Thoracic aorta (tissue), 2 donors: ENCODE results near the gene ITGBL1. TPM values are rescaled to one million over a fixed set of nuclear protein-coding genes. Genes with fewer than 3 reads are reported as not detected.

ENCODE experiments used
- ATAC-seq: fragments of 150-250 bp; one replicate; pipeline ENCODE4 v1.8.0; 2017; ENCODE audit warnings: low read depth; ENCODE audit not compliant: insufficient number of reproducible peaks, low FRiP score
- DNase-seq: peaks from one replicate; pipeline ENCODE4 v3.0.0-alpha.2; 2020; ENCODE audit warnings: low spot score
- H3K27ac ChIP-seq, 2 donors: fragments of 200-600 bp; sonication (generic); 1 replicate in 1 of 2; 2 replicates in 1 of 2; pipeline ENCODE4 v1.5.1; 2016; ENCODE audit warnings: mild to moderate bottlenecking in 2 of 2, moderate library complexity in 2 of 2
- H3K27me3 ChIP-seq: fragments of 200-600 bp; sonication (generic); replicated peaks from 2 replicates; pipeline ENCODE4 v1.6.0; 2016; ENCODE audit warnings: mild to moderate bottlenecking; ENCODE audit not compliant: insufficient read depth
- H3K36me3 ChIP-seq: fragments of 200-600 bp; sonication (generic); one replicate; pipeline ENCODE4 v1.5.1; 2016
- H3K4me1 ChIP-seq, 2 donors: fragments of 200-600 bp; sonication (generic); 1 replicate in 1 of 2; 2 replicates in 1 of 2; pipeline versions ENCODE4 v1.5.1 to v1.6.0; 2016; ENCODE audit warnings: low read depth in 2 of 2, mild to moderate bottlenecking in 1 of 2; ENCODE audit not compliant: control insufficient read depth in 1 of 2
- H3K4me3 ChIP-seq: fragments of 200-600 bp; sonication (generic); 2 replicates; pipeline ENCODE4 v1.5.1; 2016; ENCODE audit warnings: mild to moderate bottlenecking
- H3K9me3 ChIP-seq: fragments of 200-600 bp; sonication (generic); 2 replicates; pipeline ENCODE4 v1.5.1; 2016
- total RNA-seq, 2 donors: library from RNA; depleted of rRNA; stranded (reverse); fragments of >200 nt; gene quantifications; one replicate each; pipeline versions ENCODE4 v1.1.0 to v1.2.3, GENCODE V29; 2016
- TF ChIP-seq, protein P1 (sequence below): fragments of 200-600 bp; sonication (generic); IDR thresholded peaks from one replicate; pipeline ENCODE4 v1.5.1; 2019; ENCODE audit warnings: antibody characterized with exemption

The ITGBL1 gene
- total RNA-seq, 2 donors from 2014 or later: 179 to 224 TPM

- ATAC-seq (no peak), DNase-seq (no peak)
- H3K36me3 ChIP-seq: no peaks in the 10 kb centered on the region
- H3K27ac ChIP-seq: no peak overlapping the region
- H3K4me1 ChIP-seq: peaks cover 11 to 26% of the 10 kb centered on the region in 2 donors
- H3K27me3 ChIP-seq: no peaks in the 10 kb centered on the region
- TF ChIP-seq, protein P1, sequence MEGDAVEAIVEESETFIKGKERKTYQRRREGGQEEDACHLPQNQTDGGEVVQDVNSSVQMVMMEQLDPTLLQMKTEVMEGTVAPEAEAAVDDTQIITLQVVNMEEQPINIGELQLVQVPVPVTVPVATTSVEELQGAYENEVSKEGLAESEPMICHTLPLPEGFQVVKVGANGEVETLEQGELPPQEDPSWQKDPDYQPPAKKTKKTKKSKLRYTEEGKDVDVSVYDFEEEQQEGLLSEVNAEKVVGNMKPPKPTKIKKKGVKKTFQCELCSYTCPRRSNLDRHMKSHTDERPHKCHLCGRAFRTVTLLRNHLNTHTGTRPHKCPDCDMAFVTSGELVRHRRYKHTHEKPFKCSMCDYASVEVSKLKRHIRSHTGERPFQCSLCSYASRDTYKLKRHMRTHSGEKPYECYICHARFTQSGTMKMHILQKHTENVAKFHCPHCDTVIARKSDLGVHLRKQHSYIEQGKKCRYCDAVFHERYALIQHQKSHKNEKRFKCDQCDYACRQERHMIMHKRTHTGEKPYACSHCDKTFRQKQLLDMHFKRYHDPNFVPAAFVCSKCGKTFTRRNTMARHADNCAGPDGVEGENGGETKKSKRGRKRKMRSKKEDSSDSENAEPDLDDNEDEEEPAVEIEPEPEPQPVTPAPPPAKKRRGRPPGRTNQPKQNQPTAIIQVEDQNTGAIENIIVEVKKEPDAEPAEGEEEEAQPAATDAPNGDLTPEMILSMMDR: peak; percentile 68
- no peaks in the 10 kb centered on the region for H3K9me3 ChIP-seq
- no peak overlapping the region for H3K4me3 ChIP-seq
Measured at GRCh38 chr13:101514695-101515275, 62.3 kb downstream of the ITGBL1 start.

- TF ChIP-seq, protein P1: no peak
- DNase-seq: no peak
- ATAC-seq: no peak
- H3K27ac ChIP-seq: no peak overlapping the region
- H3K4me3 ChIP-seq: no peak overlapping the region
- H3K27me3 ChIP-seq: no peaks in the 10 kb centered on the region
- peaks cover 11 to 30% of the 10 kb centered on the region in 2 donors for H3K4me1 ChIP-seq
- H3K36me3 ChIP-seq: no peaks in the 10 kb centered on the region
- no peaks in the 10 kb centered on the region for H3K9me3 ChIP-seq
Measured at GRCh38 chr13:101515504-101515903, 63.0 kb downstream of the ITGBL1 start.

DNA sequence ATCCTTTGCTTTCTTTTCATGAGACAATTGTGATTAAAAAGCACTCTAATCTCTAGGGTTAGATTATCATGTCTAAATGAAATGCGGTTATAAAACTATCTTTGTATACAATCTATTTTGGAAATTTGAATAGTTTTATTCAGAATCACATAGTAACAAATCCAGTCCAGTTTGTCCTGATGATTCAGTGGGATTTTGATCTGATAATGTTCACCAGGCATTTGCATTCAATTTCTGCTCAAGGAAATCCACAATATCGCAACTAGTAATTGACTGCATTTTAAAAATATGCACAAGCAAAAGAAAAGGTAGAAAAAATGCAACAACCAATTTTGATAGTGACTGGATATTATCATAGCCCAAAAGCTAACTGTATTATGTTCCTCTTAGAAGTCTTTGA, 63.8 kb downstream of the ITGBL1 start:
- H3K27me3 ChIP-seq: no peaks in the 10 kb centered on the region
- TF ChIP-seq, protein P1: no peak
- no peak overlapping the region for H3K27ac ChIP-seq
- DNase-seq (no peak), ATAC-seq (no peak)
- peaks cover 11 to 32% of the 10 kb centered on the region in 2 donors for H3K4me1 ChIP-seq
- no peak overlapping the region for H3K4me3 ChIP-seq
- no peaks in the 10 kb centered on the region for H3K36me3 ChIP-seq
- no peaks in the 10 kb centered on the region for H3K9me3 ChIP-seq

DNA sequence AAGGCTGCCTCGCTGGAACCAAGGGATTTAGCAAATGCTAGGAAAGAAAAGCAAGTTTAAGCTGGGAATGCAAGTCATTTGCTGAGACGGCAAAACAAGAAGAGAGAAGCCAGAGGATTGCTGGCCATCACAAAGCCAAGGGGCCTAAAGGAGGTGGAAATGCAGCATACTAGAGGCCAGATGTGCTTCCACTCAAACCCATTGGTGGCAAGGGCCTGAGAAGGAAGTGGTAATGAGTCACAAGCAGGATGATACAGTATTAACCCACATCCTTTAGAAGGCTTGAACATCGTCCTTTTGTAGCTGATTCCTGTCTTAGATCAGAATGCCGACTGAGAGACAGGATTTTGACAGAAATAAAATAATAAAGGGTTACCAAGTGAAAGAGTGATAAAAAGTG, 68.2 kb downstream of the ITGBL1 start:
- TF ChIP-seq, protein P1: no peak
- DNase-seq: no peak
- no peak for ATAC-seq
- H3K9me3 ChIP-seq: no peaks in the 10 kb centered on the region
- no peaks in the 10 kb centered on the region for H3K27me3 ChIP-seq
- peaks cover 16 to 48% of the 10 kb centered on the region in 2 donors for H3K4me1 ChIP-seq
- H3K36me3 ChIP-seq: no peaks in the 10 kb centered on the region
- H3K4me3 ChIP-seq: no peak overlapping the region
- no peak overlapping the region for H3K27ac ChIP-seq

- DNase-seq: no peak
- Histone ChIP-seq H3K4me1 (peaks cover 16 to 47% of the 10 kb centered on the region in 2 donors), H3K36me3 (no peaks in the 10 kb centered on the region), H3K4me3 (no peak overlapping the region), H3K9me3 (no peaks in the 10 kb centered on the region), H3K27ac (no peak overlapping the region), H3K27me3 (no peaks in the 10 kb centered on the region)
- no peak for ATAC-seq
- TF ChIP-seq, protein P1: no peak
Measured at GRCh38 chr13:101521371-101521770, 68.9 kb downstream of the ITGBL1 start.
